Activated T-cell treated with anti-CD3 and anti-CD28 coated beads, Interleukin-2, amount 50 U/mL, for 24 hours (primary cell): ENCODE measurements around the gene BRCA1.
A peak's percentile ranks its signal among the peaks of the same experiment; 100 is the strongest.

Source experiments
- DNase-seq: peaks from one replicate; pipeline ENCODE4 v3.0.0-alpha.2; 2020
- H3K27ac Mint-ChIP-seq: 2 replicates; pipeline ENCODE4 v1.8.0; 2020; ENCODE audit warnings: mild to moderate bottlenecking, mixed read lengths
- H3K27me3 Mint-ChIP-seq: 2 replicates; pipeline ENCODE4 v1.8.0; 2020; ENCODE audit warnings: mixed read lengths
- H3K36me3 Mint-ChIP-seq: 2 replicates; pipeline ENCODE4 v1.8.0; 2020; ENCODE audit warnings: low read depth, mixed read lengths
- H3K4me1 Mint-ChIP-seq: 2 replicates; pipeline ENCODE4 v1.8.0; 2020; ENCODE audit warnings: low read depth, mixed read lengths
- H3K4me3 Mint-ChIP-seq: 2 replicates; pipeline ENCODE4 v1.8.0; 2020; ENCODE audit warnings: mild to moderate bottlenecking, moderate library complexity, mixed read lengths
- H3K9me3 Mint-ChIP-seq: 2 replicates; pipeline ENCODE4 v1.8.0; 2020; ENCODE audit warnings: mixed read lengths

BRCA1 gene

DNA sequence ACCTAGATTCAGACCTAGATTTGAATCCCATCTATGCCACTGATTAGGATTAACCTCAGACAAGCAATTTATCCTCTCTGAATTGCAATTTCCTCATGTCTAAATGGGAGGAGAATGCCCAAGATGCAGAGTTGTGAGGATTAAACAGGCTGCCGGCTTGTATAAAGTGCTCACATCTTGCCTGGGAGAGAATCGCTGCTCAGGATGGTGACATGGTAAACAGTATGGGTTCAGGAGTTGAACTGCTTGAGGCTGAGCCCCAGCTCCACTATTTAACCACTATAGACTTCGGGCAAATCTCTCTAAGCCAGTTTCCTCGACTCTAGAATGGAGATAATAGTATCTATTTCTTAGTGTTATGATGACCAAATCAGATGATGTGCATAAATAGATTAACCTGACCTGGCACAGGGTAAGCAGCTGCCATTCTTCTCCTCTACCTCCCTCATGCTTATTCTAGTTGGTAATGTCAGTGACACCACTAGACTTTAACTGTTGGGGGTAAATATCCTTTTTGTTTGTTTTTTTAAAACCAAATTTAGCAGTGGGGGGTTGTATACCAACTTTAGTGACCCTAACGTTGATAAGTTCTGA is 127.7 kb downstream of the BRCA1 start:
- peak overlapping the region; percentile 98 for H3K4me3 Mint-ChIP-seq
- peaks cover 32% of the 10 kb centered on the region for H3K4me1 Mint-ChIP-seq
- H3K36me3 Mint-ChIP-seq, result peaks cover 68% of the 10 kb centered on the region
- peak overlapping the region; percentile 100 for H3K27ac Mint-ChIP-seq
- no peaks in the 10 kb centered on the region for H3K27me3 Mint-ChIP-seq
- no peaks in the 10 kb centered on the region for H3K9me3 Mint-ChIP-seq
- DNase-seq, result no peak
